Activated CD8-positive, alpha-beta memory T cell treated with anti-CD3 and anti-CD28 coated beads, Interleukin-2, amount 50 U/mL, for 1 hour (primary cell): ENCODE data around the gene SRY.
"Not testable (repeated sequence)": the region's sequence is repeated elsewhere in the genome, so short reads cannot be mapped to it uniquely, and the experiment has no call there.

ENCODE experiments used
- DNase-seq: peaks from one replicate; pipeline ENCODE4 v3.0.0-alpha.2; 2020; ENCODE audit errors: extremely low read depth

SRY gene

DNA sequence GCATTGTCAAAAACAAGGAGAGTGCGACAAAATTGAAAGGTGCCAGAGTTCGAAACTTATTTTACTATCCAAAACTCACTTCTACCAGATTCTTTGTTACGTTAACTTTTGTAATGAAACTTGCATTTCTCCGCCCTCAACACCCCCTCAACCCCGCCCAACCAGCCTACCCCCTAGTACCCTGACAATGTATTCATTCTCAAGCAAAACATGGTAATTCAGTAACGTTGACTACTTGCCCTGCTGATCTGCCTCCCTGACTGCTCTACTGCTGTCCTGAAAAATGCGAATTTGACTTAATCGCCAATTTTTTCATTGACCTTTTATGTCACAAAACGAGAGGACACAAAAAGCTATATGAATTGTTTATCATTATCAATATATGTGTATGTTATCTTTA is at the start of gene SRY:
TSS of gene SRY (minus strand) at position 83 of the 400 bp plus-strand sequence. CDS start at position 4, 79 bp downstream.
- no peak for DNase-seq

DNA sequence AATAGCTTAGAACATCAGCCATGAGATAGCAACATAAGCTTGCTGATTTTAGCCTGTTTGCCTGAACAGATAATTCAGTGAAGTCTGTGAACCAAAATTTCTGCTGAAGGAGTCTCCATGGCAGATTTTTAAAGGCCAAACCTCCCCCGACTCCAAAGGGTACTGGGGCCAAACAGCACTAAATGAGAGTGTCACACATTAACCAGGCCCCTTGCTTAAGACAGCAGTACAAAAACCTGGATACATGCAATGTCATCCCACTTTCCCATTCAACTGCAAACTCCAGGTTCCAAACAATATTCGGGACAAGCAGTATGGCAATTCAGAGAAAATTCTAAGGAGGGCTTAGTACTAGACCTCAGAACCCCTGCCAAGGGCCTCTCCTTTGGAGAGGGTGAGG is 49.6 kb upstream of the SRY start:
- no peak for DNase-seq

DNA sequence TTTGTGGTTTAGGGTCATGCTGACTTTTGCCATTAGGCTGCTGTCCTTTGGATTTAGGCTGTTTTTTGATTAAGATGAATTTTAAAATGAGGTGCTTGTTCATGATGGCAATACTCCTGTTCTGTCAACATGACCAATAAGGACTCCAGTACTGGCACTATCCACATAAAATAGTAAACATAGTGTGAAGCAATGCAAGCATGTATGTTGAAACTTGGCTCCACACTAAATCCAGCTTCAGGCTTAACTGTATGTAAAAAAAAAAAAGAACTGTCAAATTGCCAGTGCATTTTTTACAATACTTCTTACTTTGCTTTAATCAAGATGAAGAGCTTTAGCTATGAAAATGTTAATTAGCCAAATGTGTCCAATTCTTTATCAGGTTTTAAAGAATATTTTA is 47.7 kb upstream of the SRY start:
- no peak for DNase-seq

DNA sequence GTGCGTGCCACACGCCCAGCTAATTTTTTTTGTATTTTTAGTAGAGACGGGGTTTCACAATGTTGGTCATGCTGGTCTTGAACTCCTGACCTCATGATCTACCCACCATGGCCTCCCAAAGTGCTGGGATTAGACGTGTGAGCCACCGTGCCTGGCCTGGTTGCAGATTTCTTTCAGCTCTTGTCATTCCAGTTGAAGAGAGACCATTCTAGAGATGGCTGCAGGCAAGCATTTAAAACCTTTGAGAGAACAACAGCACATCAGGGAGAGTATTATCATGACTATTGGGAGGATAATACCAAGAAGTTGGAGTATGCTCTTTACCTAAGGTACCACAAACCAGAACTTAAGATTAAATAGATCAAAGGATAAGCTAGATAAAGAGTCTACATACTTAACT is 41.0 kb upstream of the SRY start:
- no peak for DNase-seq

DNA sequence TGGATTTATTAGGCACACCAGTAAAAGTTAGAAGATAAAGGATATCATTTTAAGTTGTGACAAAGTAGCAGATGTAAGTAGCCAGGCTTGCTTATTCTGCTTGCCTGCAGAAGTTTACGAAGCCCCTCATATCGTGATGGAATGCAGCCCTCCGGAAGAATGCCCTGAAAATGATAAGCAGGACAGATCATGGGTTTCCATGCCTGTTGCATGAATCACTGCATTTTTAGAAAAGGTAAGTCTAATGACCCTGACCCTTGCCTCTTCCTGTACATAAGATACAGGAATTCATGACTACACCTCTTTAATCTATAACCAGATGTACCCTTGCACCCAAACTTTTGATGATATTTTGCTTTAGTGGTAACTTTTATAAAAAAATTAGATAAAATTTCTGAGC is 37.0 kb upstream of the SRY start:
- DNase-seq = no peak

DNA sequence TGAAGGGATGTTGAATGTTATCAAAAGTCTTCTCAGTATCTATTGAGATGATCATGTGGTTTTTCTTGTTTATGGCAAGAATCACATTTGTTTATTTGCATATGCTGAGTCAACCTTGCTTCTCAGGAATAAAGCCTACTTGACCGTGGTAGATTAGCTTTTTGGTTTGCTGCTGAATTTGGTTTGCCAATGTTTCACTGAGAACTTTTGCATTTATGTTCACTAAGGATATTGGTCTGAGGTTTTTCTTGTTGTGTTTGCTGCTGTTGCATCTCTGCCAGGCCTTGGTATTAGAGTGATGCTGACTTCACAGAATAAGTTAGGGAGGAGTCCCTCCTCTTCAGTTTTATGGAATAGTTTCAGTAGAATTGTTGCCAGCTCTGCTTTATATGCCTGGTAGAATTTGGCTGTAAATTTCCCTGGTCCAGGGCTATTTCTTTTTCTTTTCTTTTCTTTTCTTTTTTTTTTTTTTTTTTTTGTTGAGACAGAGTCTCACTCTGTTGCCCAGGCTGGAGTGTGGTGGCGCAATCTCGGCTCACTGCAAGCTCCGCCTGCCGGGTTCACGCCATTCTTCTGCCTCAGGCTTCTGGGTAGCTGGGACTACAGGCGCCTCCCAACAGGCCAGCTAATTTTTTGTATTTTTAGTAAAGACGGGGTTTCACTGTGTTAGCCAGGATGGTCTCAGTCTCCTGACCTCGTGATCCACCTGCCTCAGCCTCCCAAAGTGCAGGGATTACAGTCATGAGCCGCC is 29.8 kb upstream of the SRY start:
- DNase-seq = not testable (repeated sequence)

DNA sequence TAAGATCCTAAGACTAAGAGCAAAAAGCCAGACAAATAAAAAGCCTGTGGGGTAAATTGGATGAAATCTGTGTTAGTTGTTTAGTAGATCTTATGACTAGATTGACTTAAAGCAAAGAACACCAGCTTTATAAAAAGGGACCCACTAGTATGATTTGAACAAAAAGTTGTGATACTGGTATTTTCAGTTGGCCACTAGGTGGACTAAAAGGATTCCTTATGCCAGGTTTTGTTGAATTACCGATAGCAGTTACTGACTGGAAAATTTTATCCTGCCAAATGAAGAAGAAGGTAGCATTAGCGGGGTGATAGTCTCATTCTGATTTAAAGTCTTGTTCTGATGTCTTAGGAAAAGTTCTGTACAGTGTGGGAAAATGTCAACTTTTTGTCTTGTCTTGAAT is 12.8 kb upstream of the SRY start:
- DNase-seq = no peak

DNA sequence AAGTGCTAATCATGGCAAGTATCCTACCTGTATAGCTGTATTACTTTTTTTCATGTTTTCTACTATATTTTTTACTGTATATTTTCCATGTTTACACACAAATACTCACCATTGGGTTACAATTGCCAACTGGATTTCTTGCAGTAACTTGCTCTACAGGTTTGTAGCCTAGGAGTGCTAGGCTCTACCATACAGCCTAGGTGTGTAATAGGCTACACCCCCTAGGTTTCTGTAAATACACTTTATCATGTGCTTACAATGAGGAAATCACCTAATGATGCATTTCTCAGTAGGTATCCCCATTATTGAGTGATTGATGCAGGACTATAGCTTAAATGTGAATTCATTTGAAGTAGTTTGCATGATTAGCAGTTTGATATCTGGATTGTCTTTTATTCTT is 10.5 kb upstream of the SRY start:
- no peak for DNase-seq

DNA sequence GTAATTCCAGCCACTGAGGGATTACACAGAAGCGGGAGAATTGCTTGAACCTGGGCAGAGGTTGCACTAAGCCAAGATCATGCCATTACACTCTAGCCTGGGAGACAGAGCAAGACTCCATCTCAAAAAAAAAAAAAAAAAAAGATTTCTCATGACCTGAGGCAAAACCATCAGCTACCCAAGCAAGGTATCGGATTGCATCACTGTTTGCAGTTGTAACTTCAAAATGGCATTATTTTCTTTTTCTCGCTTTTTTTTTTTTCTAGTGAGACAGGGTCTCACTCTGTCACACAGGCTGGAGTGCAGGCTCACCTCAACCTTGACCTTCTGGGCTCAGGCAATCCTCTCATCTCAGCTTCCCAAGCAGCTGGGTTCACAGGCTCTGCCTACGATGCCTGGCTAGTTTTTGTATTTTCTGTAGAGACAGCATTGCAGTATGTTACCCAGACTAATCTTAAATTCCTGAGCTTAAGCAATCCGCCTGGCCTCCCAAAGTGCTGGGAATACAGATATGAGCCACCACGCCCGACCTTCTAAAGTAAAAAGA is 9.6 kb upstream of the SRY start:
- no peak for DNase-seq

DNA sequence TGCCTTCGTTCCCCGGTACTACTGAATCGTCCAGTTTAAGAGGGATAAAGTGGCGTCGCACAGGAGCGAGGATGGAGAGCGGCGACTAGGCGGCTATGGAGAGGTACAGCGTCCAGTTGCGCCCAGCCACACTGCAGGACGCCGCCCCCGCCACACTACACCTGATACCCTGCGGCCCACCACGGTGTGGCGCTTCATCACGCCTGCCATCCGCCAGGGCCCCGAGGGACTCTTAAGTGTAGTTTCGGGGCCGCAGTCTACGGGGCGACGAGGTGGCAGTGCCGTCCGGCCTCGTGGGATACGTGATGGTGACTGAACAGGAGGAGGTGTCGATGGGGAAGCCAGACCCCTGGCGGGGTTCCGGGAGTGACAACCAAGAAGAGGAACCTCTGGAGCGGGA is 2.3 kb upstream of the SRY start:
- DNase-seq = no peak

DNA sequence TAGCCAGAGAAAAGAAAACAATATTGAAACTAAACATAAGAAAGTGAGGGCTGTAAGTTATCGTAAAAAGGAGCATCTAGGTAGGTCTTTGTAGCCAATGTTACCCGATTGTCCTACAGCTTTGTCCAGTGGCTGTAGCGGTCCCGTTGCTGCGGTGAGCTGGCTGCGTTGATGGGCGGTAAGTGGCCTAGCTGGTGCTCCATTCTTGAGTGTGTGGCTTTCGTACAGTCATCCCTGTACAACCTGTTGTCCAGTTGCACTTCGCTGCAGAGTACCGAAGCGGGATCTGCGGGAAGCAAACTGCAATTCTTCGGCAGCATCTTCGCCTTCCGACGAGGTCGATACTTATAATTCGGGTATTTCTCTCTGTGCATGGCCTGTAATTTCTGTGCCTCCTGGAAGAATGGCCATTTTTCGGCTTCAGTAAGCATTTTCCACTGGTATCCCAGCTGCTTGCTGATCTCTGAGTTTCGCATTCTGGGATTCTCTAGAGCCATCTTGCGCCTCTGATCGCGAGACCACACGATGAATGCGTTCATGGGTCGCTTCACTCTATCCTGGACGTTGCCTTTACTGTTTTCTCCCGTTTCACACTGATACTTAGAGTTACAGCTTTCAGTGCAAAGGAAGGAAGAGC is 488 bp downstream of the SRY start:
- no peak for DNase-seq
